SU-DHL-6 (cell line): Measurements from ENCODE around the gene RASGRP1.

Experiments
- CTCF ChIP-seq: fragments of 200-600 bp; sonication (generic); IDR thresholded peaks from one replicate; pipeline ENCODE4 v1.5.1; 2017; ENCODE audit warnings: antibody characterized with exemption, mild to moderate bottlenecking, low read length, moderate library complexity; ENCODE audit not compliant: insufficient read depth, poor library complexity, severe bottlenecking
- EZH2phosphoT487 ChIP-seq: fragments of 200-600 bp; sonication (generic), shearing (Covaris generic); conservative IDR thresholded peaks from 2 replicates; pipeline ENCODE4 v1.6.1; 2018; ENCODE audit warnings: mild to moderate bottlenecking, antibody characterized with exemption, low read length, moderate library complexity, mixed read lengths

DNA sequence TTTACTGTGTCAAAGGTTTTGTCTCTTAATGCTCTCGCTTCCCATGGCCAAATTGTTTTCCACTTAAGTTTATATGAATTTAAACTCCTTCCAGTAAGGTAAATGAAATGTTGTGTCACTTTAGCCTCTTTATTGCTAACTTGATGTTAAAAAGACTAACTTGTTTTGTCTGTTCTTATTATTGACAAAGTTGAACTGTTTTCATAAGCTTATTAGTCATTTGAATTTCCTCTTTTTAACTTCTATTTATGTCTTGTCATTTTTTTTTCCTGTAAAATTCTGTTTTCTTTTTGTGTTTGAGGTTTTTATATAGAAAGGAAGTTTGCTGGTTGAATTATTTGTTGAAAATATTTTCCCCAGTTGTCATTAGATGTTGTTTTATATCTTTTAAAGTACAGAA lies 84.9 kb downstream of the RASGRP1 start:
- TF ChIP-seq CTCF (no peak), EZH2phosphoT487 (no peak)
